HG03135 (cell line): ENCODE results near the gene GFOD1.
"Not testable (repeated sequence)": the region's sequence is repeated elsewhere in the genome, so short reads cannot be mapped to it uniquely, and the experiment has no call there.

Experiments
- ATAC-seq: cut with Tn5 transposase; IDR thresholded peaks from one replicate; pipeline ENCODE4 v1.9.1; 2021; ENCODE audit warnings: mild to moderate bottlenecking, moderate library complexity; ENCODE audit not compliant: unreplicated experiment

GFOD1 gene

DNA sequence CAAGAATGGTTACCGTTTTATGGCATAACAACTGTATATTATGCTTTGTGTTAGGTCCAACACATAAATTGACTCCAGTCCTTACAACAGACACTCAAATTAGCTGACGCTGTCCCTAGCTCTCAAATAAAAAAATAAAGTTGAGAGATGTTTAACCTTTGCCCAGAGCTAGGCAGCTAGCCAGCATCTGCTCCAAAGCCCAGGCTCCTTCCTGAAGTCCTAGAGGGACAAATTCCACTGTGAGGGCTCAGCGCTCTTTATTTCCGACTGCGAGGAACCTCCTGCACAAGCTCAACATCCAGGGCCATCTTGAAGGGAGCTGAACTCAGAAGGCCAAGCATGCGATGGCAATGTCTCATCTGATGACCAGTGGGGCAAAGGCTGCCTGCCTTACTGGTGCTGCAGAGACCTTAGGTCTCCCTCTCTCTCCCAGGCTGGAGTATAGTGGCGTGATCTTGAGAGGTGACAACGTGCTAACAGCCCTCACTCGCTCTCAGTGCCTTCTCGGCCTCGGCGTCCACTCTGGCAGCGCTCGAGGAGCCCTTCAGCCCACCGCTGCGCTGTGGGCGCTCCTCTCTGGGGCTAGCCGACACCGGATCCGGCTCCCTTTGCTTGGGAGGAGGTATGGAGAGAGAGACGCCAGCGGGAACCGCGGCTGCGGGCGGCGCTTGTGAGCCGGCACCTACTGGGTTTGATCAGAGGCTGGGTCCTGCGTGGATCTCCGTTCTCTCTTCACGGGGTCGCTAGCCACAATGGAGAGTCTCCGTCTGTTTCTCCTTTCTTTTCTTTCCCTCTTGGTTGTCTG, 24.7 kb upstream of the GFOD1 start:
- no peak for ATAC-seq

- not testable (repeated sequence) for ATAC-seq
Observed at GRCh38 chr6:13511141-13511571, 23.8 kb upstream of the GFOD1 start.

DNA sequence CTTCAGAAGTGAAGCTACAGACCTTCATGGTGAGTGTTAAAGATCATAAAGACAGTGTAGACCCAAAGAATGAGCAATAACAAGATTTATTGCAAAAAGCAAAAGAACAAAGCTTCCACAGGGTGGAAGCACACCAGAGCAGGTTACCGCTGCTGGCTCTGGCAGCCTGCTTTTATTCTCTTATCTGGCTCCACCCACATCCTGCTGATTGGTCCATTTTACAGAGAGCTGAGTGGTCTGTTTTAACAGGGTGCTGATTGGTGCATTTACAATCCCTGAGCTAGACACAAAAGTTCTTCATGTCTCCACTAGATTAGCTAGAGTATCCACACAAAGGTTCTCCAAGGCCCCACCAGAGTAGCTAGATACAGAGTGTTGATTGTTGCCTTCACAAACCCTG, 23.0 kb upstream of the GFOD1 start:
- ATAC-seq: not testable (repeated sequence)

DNA sequence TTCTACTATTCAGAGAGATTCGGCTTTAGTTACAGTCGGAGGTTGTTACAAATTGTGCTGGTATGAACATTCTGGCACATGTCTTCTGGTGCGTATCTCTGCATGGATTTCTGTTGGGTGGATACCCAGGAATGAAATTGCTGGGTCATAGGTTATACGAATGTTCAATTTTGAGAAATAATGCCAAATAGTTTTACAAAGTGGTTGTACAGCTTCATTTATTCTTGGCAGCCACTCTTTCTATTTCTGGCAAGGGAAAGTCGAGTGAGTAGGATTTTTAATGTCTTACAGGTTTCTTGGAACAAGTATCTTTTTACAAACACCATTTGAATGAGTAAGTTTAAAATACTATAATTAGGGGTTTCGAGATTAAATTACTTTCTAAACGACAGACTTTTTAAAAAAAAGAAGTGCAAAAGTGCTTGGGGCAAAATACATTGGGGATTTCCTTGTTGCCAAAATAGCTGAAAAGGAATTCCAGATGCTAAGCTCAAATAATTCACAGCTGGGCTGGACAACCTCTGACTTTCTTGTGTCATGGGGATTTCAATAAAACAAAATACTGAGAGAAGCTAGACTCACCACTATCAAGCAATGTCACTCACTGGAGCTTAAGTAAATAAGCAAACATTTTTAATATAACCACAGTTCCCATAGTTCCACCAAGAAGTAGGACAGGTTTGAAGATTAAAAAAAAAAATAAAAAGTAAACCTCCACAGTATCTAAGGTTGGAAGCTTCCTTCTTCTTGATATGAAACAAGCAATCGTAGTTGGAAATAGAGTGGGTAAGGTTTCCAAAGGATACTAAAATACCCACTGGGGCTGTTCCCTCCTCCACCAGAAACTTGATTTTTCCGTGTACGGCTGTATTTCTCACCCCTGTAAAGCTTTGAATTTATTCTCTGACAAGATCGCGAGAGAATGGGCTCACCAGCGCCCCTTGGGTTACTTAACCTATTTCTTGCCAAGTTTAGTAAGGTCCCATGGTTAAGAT, 21.6 kb upstream of the GFOD1 start:
- ATAC-seq: no peak

DNA sequence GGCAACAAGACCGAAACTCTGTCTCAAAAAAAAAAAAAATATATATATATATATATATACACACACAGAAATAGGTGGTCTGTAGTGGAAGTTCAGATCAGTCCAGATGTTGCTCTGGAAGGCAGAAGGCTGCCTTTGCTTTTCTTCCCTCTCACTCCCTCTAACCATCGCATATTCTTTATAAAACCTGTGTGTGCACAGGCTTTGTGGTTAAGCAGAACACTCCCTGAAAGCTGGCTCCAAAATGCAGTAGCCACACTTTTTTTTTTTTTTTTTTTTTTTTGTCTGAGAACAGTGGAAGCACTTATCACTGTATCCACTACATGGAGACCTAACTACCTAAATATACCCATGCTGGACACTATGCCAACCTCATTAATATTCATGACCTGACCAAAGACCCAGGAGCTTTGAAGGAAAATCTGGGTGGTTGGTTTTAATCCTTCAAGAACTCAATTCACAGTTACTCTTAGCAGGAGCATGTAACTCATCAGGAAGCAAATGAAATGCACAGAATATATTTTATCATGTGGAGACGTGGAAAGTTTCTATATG, 20.0 kb upstream of the GFOD1 start:
- no peak for ATAC-seq

DNA sequence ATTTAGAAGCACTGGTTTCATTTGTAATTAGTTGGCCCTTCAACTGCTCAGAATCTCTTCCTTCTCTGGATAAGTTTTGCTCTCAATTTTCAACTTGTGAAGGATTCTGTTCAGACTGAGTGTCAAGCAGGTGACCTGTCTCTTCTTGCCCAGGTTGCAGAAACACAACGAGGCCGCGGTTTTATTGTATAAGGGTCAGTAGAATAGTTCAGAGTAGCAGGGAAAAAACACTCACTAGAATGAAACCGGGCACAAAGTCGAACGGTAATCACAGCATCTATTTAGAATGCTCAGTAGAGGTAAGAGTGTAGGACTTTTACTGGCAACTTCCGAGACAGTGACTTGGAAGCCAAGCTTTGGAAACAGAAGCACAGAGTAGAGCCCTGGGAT, 17.9 kb upstream of the GFOD1 start:
- ATAC-seq: no peak

- no peak for ATAC-seq
Observed at GRCh38 chr6:13504611-13505344, 17.4 kb upstream of the GFOD1 start.

- no peak for ATAC-seq
Observed at GRCh38 chr6:13500915-13501314, 13.5 kb upstream of the GFOD1 start.

- no peak for ATAC-seq
Observed at GRCh38 chr6:13500264-13500663, 12.9 kb upstream of the GFOD1 start.

GRCh38 chr6:13496513-13497190, 9.3 kb upstream of the GFOD1 start:
- no peak for ATAC-seq

DNA sequence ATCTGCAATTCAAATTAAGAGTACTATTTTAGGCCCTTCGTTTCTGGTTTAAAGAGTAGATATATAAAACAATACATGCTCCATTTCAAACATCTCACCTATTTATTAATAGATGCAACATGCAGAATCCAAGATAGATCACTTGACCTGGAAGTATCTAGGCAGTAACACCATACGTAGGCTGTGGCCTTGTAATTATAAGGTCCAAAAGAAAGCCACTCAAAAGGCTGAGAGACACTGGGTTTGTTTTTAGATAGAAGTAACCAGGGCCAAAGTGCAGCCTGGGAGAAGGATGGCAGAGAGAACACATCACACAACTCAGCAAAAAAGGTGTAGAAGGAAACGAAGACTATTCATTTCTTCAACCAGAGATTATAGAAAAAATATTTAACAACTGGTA, 8.4 kb upstream of the GFOD1 start:
- no peak for ATAC-seq

DNA sequence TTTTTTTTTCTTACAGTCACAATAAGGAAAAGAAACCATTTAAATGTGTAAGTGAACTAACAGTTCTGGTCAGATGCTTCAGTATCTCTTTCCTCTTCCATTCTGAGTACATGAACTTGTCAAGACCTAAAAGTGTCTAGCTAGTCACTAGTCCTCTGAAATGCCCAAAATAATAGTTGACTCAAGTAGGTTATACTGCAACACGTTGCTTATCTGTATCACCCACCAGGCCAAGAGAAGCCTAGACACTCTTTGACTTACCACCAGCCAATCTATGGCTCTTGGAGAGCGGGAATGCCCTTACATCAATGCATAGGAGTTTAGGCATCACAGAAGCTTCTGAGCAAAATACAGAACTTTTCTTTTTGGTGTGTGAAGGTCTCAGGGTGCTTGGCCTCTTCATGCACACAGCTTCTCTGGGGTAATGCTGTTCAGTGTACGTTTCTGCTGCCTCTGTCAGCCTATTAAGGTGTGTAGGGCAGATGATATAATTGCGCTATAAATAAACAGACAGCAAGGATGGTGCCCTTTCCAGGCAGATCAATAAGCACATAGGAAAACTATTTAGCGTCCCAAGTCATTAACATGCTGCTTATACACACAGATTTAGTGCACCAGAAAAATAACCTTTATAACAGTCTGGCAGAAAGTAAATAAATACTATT, 7.8 kb upstream of the GFOD1 start:
- ATAC-seq: no peak

- no peak for ATAC-seq
Observed at GRCh38 chr6:13494137-13494536, 6.7 kb upstream of the GFOD1 start.

GRCh38 chr6:13493147-13493546, 5.7 kb upstream of the GFOD1 start:
- no peak for ATAC-seq

GRCh38 chr6:13492357-13492756, 5.0 kb upstream of the GFOD1 start:
- no peak for ATAC-seq

GRCh38 chr6:13491538-13491937, 4.1 kb upstream of the GFOD1 start:
- no peak for ATAC-seq

DNA sequence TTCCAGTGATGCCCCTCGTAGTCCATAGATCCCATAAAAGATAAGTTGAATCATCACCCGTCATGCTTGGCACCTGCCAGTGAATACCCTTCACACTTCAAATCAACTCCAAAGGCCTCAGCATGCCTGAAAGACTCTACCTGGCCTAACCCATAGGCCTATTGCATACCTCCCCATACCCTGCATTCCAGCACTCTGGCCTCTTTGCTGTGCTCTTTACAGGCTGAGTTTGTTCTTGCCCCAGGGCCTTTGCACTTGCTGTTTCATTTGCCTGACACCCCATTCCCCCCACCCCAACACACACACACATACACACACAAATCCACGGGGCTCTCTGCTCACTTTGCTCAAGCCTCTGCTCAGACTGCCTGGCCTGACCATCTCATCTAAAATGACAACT, 3.0 kb upstream of the GFOD1 start:
- no peak for ATAC-seq

DNA sequence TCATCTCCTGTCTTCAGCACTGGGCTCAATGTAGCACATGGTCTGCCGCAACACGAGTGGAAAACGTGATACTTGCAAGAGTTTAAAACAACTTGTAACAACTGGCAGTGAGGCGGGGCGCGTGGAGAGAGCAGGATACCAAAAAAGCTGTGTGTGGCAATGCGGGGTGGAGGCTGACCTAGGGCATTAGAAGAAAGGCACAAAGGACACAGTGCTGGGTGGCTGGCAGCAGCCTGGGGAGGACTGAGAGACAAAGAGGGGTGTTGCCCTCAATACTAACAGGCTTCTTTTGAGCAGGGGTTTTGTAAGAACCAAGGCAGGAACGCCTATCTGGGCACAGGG, 1.5 kb upstream of the GFOD1 start:
- ATAC-seq: no peak

DNA sequence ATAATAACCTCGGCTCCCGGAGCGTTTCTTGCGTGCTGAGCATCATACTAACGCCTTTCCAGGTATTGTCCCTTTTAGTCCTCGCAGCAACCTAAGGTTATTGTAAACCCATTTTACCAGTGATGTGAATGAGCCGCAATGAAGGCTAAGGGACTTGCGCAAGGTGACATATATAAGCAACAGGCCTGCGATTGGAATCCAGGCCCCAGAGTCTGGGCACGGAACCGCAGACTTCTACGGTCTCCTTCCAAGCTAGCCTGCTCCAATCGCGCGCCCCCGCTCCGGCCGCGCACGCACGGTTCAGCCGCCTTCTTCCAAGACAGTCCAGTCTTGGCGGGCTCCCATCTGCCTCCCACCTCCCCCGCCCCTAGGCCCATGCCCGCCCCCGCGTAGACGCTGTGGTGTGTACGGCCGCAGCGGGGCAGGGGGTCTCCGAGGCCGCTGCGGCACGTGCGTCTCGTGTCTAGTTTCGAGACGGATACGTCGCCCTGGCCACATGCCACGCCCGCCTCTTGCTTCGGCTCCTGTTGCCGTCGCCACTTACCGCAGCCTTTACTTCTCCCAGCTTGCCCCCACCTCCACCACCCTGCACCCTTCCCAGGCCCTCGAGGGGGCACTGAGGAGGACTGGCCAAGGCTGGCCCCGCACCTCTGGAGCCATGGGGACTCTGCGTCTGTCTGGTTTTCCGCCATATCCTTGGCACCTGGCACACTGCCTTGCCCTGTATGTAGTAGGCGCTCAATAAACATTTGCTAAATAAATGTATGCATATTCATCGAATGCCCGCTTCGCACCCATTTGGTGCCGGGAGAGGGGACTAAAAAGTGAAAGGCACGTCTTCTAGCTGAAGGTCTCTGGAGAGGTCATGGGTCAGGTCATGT, 855 bp upstream of the GFOD1 start:
- peak; percentile 3 for ATAC-seq
